HL-60/S4 treated with phorbol 12-myristate 13-acetate at 8.2 ng/mL for 4 days and 3 days (cell line): ENCODE measurements around the gene CNTNAP5.

ENCODE experiments used
- in situ Hi-C: fragments of 300-500 bp; cut with MboI; formaldehyde crosslinking; loops from 2 replicates; pipeline ENCODE4 v1.15.0; 2022; ENCODE audit warnings: low sequenced_read_pairs

CNTNAP5 gene

GRCh38 chr2:124867247-124867646 lies 842.2 kb downstream of the CNTNAP5 start:
- in situ Hi-C loops: no loop called here

GRCh38 chr2:124874219-124874618 lies 849.1 kb downstream of the CNTNAP5 start:
- in situ Hi-C loops: no loop called here

DNA sequence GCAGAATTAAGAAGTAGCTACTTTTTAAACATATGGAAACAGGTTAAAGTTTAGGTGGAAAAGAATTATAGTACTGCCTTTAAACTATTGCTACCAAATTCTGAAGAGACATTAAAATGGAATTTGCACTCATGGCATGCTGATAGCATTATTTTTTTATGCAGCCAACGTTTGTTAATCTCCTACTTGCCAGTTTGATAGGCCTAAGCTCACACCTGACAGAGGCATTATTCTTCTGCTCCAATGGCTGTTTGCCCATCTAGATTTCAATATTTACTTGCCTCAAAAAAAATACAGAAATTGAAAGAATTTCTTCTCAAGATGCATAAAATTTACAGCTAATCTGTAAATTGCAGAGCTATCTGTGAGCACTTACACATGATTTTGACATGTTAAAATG lies 849.6 kb downstream of the CNTNAP5 start:
- in situ Hi-C loops: no loop called here

GRCh38 chr2:124875627-124876244 lies 850.6 kb downstream of the CNTNAP5 start:
- in situ Hi-C loops: no loop called here

DNA sequence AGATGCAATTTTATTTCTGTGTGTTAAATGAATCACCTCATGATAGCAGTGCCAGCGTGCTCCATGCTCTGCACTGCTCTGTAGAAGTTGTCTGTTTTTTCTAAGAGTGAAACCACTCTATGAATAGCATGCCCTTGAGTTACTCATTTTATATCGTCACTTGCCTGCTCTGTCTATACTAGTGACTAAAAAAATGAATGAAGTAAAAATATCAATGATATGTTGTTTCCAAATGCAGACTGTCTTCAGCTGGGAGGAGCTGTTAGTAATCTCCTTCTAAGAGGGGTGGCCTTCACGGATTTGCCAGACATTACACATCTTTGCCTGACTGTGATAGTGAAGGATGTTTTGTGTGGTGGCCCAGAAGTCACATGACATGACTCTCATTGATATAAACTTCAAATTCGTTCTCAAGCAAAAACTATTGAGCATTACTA lies 852.1 kb downstream of the CNTNAP5 start:
- in situ Hi-C loops: no loop called here

DNA sequence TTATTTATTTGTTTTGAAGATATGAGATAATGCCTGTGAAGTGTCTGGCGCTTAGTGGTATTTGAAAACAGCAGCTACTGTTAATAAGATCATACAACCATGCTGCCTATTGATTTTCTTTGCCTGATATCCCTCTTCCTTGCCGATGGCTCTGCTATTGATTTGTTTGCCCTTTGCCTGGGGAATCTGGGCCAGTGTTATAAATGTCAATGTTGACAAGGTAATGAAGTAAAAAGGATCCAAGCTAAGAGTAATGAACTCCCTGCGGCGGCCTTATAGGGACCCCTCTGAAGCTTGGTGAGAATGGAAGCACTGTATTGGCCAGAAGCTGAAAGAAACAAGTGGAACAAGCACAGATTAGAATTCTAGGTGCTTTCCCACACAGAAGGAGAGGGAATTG lies 854.6 kb downstream of the CNTNAP5 start:
- in situ Hi-C loops: no loop called here

DNA sequence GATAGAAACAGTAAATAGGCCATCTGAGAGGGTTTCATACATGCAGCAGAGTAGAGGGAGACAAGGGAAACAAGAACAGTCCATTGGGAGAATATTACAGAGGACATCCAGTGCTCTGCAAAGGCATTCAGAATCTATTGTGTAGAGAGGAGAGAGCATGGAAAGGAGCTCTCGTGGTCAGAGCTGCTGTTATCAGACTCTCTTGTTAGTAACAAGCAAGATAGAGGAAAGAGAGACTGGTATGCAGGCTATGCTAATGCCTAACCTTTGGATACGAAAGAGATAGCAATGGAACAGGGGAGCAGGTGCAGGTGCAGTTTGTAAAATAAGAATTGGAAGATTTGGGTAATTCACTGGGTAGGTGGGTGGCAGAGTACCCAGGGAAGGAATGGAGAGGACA lies 855.9 kb downstream of the CNTNAP5 start:
- in situ Hi-C loops: no loop called here

DNA sequence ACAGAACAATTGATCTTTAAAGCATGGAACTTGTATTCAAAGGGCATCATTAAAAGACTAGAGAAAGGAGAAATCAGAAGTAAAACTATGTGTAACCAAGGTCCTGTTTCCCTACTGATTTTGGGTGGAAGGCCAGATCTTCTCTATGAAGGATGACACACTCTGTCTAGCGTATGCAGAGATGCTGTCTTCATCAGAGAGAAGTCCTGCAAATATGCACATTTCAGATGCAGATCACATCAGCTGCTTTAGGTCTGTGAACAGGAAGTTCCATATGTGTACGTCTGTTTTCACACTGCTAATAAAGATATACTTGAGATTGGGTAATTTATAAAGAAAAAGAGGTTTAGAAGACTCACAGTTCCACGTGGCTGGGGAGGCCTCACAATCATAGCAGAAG lies 857.3 kb downstream of the CNTNAP5 start:
- in situ Hi-C loops: no loop called here

DNA sequence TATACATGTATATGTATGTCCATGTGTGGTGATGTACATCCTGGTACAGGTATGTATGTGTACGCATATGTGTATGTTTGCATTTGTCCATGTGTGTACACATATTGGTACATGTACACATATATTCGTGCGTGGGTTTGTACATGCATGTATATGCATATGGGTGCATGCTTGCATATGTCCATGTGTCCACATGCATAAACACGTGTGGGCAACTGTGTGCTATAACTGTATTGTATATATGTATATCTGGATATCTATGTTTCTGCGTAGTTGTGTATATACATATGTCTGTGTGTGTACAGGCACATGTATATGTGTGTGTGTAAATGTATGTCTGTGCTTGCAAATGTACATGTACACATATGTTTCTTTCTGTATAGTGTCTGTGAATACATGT lies 858.5 kb downstream of the CNTNAP5 start:
- in situ Hi-C loops: no loop called here

DNA sequence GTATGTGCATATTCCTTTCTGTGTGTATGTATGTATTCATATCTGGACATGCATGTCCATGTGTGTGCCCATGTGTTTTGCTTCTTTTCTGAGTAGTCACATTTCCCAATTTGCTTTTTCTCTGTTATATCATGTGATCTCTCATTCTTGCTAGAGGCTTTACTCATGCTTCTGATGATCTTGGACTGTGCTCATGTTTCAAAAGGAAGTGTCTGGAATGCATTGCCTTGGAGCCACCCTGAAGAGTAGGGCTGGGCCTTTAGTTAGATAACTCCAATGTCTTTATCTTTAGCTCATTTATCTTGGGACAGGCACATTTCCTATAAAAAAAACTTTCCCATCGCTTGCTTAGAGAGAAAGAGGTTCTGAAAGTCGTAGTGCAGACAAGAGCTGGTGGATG lies 859.2 kb downstream of the CNTNAP5 start:
- in situ Hi-C loops: no loop called here

- in situ Hi-C loops: no loop called here
Measured at GRCh38 chr2:124886216-124886615, 861.1 kb downstream of the CNTNAP5 start.

- in situ Hi-C loops: no loop called here
Measured at GRCh38 chr2:124887466-124887865, 862.4 kb downstream of the CNTNAP5 start.

GRCh38 chr2:124888431-124888830 lies 863.3 kb downstream of the CNTNAP5 start:
- in situ Hi-C loops: no loop called here

GRCh38 chr2:124894199-124894598 lies 869.1 kb downstream of the CNTNAP5 start:
- in situ Hi-C loops: no loop called here

DNA sequence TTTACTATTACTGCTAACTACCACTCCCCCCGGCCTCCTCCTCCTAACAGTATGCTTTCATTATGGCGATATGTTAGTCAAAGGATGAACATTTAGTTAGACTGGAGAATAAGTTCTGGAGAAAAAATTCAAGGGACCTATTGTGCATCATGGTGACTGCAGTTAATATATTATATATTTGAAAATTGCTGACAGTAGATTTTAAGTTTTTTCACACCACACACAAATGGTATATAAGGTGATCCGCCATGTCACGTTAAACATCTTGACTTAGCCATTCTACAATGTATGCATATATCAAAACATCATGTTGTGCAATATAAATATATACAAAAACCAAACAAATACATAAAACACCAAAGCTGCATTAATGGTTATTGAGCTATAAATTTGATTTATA lies 873.7 kb downstream of the CNTNAP5 start:
- in situ Hi-C loops: no loop called here

GRCh38 chr2:124908411-124908810 lies 883.3 kb downstream of the CNTNAP5 start:
- in situ Hi-C loops: no loop called here

DNA sequence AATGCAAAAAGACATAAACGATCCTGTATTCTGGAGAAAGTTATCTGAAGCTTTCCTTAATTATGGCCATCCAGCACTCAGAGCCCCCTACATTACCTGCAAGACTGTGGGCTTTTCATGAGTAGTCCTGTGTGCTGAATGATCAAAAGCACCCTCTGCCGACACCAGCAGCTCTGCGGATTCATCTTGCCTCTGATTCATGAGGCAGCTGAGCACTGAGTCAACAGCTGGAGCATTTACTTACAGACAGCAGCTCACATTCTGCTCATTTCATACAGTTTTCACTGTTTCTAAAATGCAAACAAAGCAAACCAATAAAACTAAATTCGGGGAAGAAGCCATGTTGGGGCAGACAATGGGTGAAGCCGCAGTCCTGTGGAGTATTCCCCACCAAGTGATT lies 886.5 kb downstream of the CNTNAP5 start:
- in situ Hi-C loops: no loop called here

DNA sequence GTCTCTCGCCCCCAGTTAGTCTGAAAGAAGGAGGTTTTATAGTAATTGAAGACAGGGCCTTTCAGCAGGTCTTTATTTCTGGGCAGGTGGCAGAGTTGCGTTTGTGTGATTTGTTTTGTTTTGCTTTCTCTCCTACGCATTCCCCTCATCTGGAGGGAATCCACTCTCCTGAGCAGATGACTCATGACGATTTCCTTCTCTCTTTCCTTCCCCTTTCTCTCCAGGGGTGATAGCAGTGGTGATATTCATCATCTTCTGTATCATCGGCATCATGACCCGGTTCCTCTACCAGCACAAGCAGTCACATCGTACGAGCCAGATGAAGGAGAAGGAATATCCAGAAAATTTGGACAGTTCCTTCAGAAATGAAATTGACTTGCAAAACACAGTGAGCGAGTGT lies 888.8 kb downstream of the CNTNAP5 start:
- in situ Hi-C loops: no loop called here

DNA sequence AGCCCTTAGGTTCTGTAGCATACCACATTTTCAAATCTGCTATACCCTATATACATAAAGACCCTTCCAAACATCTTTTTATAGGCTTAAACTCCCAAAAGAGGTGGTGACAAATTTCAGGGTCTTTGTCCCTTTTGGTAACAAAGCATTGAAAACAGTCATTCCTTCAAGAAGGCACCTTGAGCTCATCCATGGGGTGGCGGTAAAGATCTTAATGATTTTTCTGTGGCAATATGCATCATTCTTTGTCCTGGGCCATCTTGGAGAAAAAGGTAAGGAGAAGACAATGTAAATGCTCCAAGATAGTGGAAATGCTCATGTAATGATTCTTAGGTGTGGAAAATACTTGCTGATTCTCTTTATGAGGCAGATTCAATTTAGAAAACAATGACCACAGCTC lies 890.5 kb downstream of the CNTNAP5 start:
- in situ Hi-C loops: no loop called here

- in situ Hi-C loops: no loop called here
Measured at GRCh38 chr2:124919296-124919695, 894.2 kb downstream of the CNTNAP5 start.

DNA sequence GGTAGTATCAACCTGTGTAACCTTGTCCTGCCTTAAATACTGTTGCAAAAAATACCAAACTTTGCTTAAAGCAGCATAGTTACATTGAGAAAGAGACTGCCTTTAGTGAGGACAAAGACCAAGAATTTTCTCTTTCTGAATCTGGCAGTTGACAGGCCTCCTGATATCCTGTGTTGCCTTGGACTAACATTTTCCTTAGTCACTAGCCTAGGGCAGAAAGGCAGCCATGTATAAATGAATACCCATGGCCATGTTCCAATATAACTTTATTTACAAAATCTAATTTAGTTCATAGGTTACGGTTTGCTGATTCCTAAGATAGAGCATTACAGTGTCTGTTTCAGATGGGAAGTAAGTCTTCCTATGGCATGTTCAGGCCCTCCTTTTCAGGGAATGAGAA lies 895.4 kb downstream of the CNTNAP5 start:
- in situ Hi-C loops: no loop called here

GRCh38 chr2:124921191-124921590 lies 896.1 kb downstream of the CNTNAP5 start:
- in situ Hi-C loops: no loop called here

DNA sequence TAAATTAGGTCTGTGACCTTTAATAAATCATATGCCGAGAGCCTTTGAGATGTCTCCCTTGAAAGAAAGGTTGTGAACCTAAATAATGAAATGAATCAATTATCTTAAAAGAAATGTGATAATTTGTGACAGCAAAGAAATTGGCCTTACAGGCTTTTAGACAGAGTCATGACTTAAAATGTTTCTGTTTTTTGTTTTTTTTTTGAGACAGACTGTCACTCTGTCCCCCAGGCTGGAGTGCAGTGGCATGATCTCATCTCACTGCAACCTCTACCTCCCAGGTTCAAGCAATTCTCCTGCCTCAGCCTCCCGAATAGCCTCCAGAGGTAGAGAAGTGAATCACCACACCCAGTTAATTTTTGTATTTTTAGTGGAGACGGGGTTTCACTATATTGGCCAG lies 898.0 kb downstream of the CNTNAP5 start:
- in situ Hi-C loops: no loop called here
